CD8-positive, alpha-beta memory T cell (primary cell): Measurements from ENCODE around the gene BAK1. TPM values are rescaled to one million over a fixed set of nuclear protein-coding genes. Genes with fewer than 3 reads are reported as not detected.
"Not testable (repeated sequence)": the region's sequence is repeated elsewhere in the genome, so short reads cannot be mapped to it uniquely, and the experiment has no call there.

Experiments
- CTCF ChIA-PET: fragments of 350-600 bp; sonication (Branson Sonifier 250); formaldehyde crosslinking; loops from one replicate; lab custom pipeline; 2021; ENCODE audit warnings: antibody characterized with exemption; lab: Charles Lee
- POLR2A ChIA-PET: fragments of 350-600 bp; sonication (Branson Sonifier 250); formaldehyde crosslinking; loops from one replicate; lab custom pipeline; 2021; ENCODE audit warnings: antibody characterized with exemption; lab: Charles Lee
- DNase-seq, 5 donors: peaks; one replicate each; pipeline versions ENCODE4 v3.0.0 to v3.0.0-alpha.2; 2020 to 2022; ENCODE audit warnings: mixed read lengths in 1 of 5
- H3K27ac ChIP-seq: one replicate; pipeline ENCODE4 v1.7.0; 2013; ENCODE audit warnings: low read depth, mild to moderate bottlenecking, low read length, moderate library complexity
- H3K27me3 ChIP-seq: 2 replicates; pipeline ENCODE4 v1.7.0; 2013; ENCODE audit warnings: low read length, mild to moderate bottlenecking; ENCODE audit not compliant: insufficient read depth, poor library complexity, severe bottlenecking
- H3K36me3 ChIP-seq: 2 replicates; pipeline ENCODE4 v1.7.0; 2013; ENCODE audit warnings: mild to moderate bottlenecking, low read length, moderate library complexity; ENCODE audit not compliant: insufficient read depth
- H3K4me1 ChIP-seq: 2 replicates; pipeline ENCODE4 v1.7.0; 2013; ENCODE audit warnings: mild to moderate bottlenecking, low read length, moderate library complexity; ENCODE audit not compliant: insufficient read depth
- H3K4me3 ChIP-seq: 2 replicates; pipeline ENCODE4 v1.7.0; 2013; ENCODE audit warnings: mild to moderate bottlenecking, low read length
- H3K9me3 ChIP-seq: 2 replicates; pipeline ENCODE4 v1.7.0; 2013; ENCODE audit warnings: mild to moderate bottlenecking, low read length
- H3K27ac Mint-ChIP-seq, 8 donors: one replicate each; pipeline ENCODE4 v1.8.0; 2020 to 2021; ENCODE audit warnings: mixed read lengths in 8 of 8, mild to moderate bottlenecking in 6 of 8, inconsistent platforms in 3 of 8, moderate library complexity in 3 of 8
- H3K27me3 Mint-ChIP-seq, 2 donors: one replicate each; pipeline ENCODE4 v1.8.0; 2020 to 2021; ENCODE audit warnings: mixed read lengths in 2 of 2, mild to moderate bottlenecking in 1 of 2, moderate library complexity in 1 of 2
- H3K36me3 Mint-ChIP-seq, 3 donors: one replicate each; pipeline ENCODE4 v1.8.0; 2020 to 2021; ENCODE audit warnings: mixed read lengths in 3 of 3, inconsistent platforms in 1 of 3, mild to moderate bottlenecking in 1 of 3
- H3K4me1 Mint-ChIP-seq, 3 donors: one replicate each; pipeline ENCODE4 v1.8.0; 2020 to 2021; ENCODE audit warnings: mixed read lengths in 3 of 3, inconsistent platforms in 1 of 3, mild to moderate bottlenecking in 1 of 3
- H3K4me3 Mint-ChIP-seq, 7 donors: one replicate each; pipeline ENCODE4 v1.8.0; 2020 to 2021; ENCODE audit warnings: mixed read lengths in 7 of 7, mild to moderate bottlenecking in 6 of 7, moderate library complexity in 4 of 7, inconsistent platforms in 2 of 7
- H3K9me3 Mint-ChIP-seq, 5 donors: one replicate each; pipeline ENCODE4 v1.8.0; 2020 to 2022; ENCODE audit warnings: mixed read lengths in 5 of 5, mild to moderate bottlenecking in 3 of 5, moderate library complexity in 2 of 5, inconsistent platforms in 1 of 5
- polyA plus RNA-seq: library from polyadenylated mRNA; unstranded; fragments of 300-500 nt; fragmentation: Illumina TruSeq; gene quantifications from one replicate; pipeline ENCODE4 v1.2.3, GENCODE V29; 2021
- total RNA-seq, 2 experiments: library from RNA; stranded (reverse); gene quantifications; one replicate each; pipeline ENCODE4 v1.2.3, GENCODE V29; 2021

Gene BAK1
- total and polyA plus RNA-seq, 3 experiments from 2014 or later, result 43.4 to 50.1 (median 48.5) TPM

DNA sequence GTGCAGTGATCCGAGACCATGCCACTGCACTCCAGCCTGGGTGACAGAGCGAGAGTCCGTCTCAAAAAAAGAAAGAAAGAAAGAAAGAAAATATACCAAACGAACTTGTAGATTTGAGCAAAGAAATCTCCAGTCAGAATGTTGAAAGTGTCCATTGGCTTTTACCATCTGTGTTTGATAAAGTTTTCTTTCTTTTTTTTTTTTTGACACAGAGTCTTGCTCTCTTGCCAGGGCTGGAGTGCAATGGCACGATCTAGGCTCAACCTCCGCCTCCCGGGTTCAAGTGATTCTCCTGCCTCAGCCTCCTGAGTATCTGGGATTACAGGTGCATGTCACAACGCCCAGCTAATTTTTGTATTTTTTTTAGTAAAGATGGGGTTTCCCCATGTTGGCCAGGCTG is 21.3 kb downstream of the BAK1 start:
- CTCF ChIA-PET, result no interaction called here
- no peak for DNase-seq
- Histone ChIP-seq H3K27me3 (no peaks in the 10 kb centered on the region), H3K36me3 (no peaks in the 10 kb centered on the region), H3K4me1 (no peaks in the 10 kb centered on the region), H3K9me3 (no peaks in the 10 kb centered on the region), H3K4me3 (no peak overlapping the region), H3K27ac (no peak overlapping the region)
- H3K9me3 Mint-ChIP-seq, result no peaks in the 10 kb centered on the region
- no peaks in the 10 kb centered on the region for H3K4me1 Mint-ChIP-seq
- POLR2A ChIA-PET, result no interaction called here
- H3K27ac Mint-ChIP-seq, result no peak overlapping the region
- H3K4me3 Mint-ChIP-seq, result no peak overlapping the region
- H3K36me3 Mint-ChIP-seq, result no peaks in the 10 kb centered on the region
- no peaks in the 10 kb centered on the region for H3K27me3 Mint-ChIP-seq

DNA sequence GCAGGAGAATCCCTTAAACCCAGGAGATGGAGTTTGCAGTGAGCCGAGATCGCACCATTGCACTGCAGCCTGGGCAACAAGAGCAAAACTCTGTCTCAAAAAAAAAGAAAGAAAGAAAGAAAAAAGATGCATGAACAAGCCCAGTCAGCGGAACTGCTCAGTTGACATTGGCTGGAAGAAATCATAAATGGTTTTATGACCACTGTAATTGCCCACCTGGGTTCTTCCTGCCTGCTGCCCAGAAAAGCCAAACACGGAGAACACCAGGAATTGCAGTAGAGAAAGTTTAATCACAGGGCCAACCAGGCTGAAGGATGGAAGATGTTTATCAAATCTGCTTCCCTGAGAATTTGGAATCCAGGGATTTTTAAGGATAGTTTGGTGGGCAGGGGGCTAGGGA is 22.7 kb downstream of the BAK1 start:
- Histone ChIP-seq H3K4me1 (no peaks in the 10 kb centered on the region), H3K9me3 (no peaks in the 10 kb centered on the region), H3K27ac (no peak overlapping the region), H3K4me3 (no peak overlapping the region), H3K36me3 (no peaks in the 10 kb centered on the region), H3K27me3 (no peaks in the 10 kb centered on the region)
- Mint-ChIP-seq H3K36me3 (no peaks in the 10 kb centered on the region), H3K9me3 (no peaks in the 10 kb centered on the region), H3K27me3 (no peaks in the 10 kb centered on the region), H3K27ac (peak overlapping the region in 1 of 8 donors; percentile 17), H3K4me1 (no peaks in the 10 kb centered on the region), H3K4me3 (no peak overlapping the region)
- no peak for DNase-seq
- POLR2A ChIA-PET, result no interaction called here
- CTCF ChIA-PET, result no interaction called here

- H3K27me3 ChIP-seq, H3K27me3 Mint-ChIP-seq, H3K4me3 ChIP-seq, H3K4me1 ChIP-seq, H3K9me3 ChIP-seq, H3K27ac Mint-ChIP-seq, H3K36me3 Mint-ChIP-seq, H3K9me3 Mint-ChIP-seq, H3K36me3 ChIP-seq, DNase-seq, H3K4me3 Mint-ChIP-seq, CTCF ChIA-PET, H3K27ac ChIP-seq: not testable (repeated sequence)
- peaks cover 8 to 13% (median 11%) of the 10 kb centered on the region in 3 donors for H3K4me1 Mint-ChIP-seq
- POLR2A ChIA-PET, result interaction anchor here (0.6 kb wide), 1 partner anchor 104 kb away, joined by 4 read pairs; no protein-coding TSS in a partner anchor
Measured at GRCh38 chr6:33552883-33553282, 27.2 kb downstream of the BAK1 start.

- H3K9me3 Mint-ChIP-seq, result no peaks in the 10 kb centered on the region
- ChIA-PET POLR2A (no interaction called here), CTCF (no interaction called here)
- no peaks in the 10 kb centered on the region for H3K36me3 Mint-ChIP-seq
- H3K36me3 ChIP-seq, result no peaks in the 10 kb centered on the region
- H3K4me3 ChIP-seq, result no peak overlapping the region
- DNase-seq, result no peak
- no peaks in the 10 kb centered on the region for H3K9me3 ChIP-seq
- H3K27me3 Mint-ChIP-seq, result peaks cover 0 to 4% of the 10 kb centered on the region in 2 donors
- no peaks in the 10 kb centered on the region for H3K27me3 ChIP-seq
- H3K4me1 Mint-ChIP-seq, result peaks cover 15 to 20% (median 17%) of the 10 kb centered on the region in 3 donors
- H3K4me1 ChIP-seq, result peaks cover 15% of the 10 kb centered on the region
- no peak overlapping the region for H3K4me3 Mint-ChIP-seq
- H3K27ac Mint-ChIP-seq, result no peak overlapping the region
- H3K27ac ChIP-seq, result no peak overlapping the region
Measured at GRCh38 chr6:33552252-33552651, 27.8 kb downstream of the BAK1 start.

GRCh38 chr6:33551538-33551937 is 28.5 kb downstream of the BAK1 start:
- peaks cover 0 to 4% of the 10 kb centered on the region in 2 donors for H3K27me3 Mint-ChIP-seq
- no peak overlapping the region for H3K4me3 Mint-ChIP-seq
- Histone ChIP-seq H3K4me1 (peaks cover 21% of the 10 kb centered on the region), H3K9me3 (no peaks in the 10 kb centered on the region), H3K27ac (no peak overlapping the region), H3K4me3 (no peak overlapping the region), H3K36me3 (no peaks in the 10 kb centered on the region), H3K27me3 (no peaks in the 10 kb centered on the region)
- DNase-seq, result no peak
- no peaks in the 10 kb centered on the region for H3K9me3 Mint-ChIP-seq
- POLR2A ChIA-PET, result no interaction called here
- no peaks in the 10 kb centered on the region for H3K36me3 Mint-ChIP-seq
- H3K4me1 Mint-ChIP-seq, result peaks cover 15 to 21% (median 18%) of the 10 kb centered on the region in 3 donors
- no peak overlapping the region for H3K27ac Mint-ChIP-seq
- CTCF ChIA-PET, result no interaction called here

GRCh38 chr6:33549896-33550295 is 30.2 kb downstream of the BAK1 start:
- POLR2A ChIA-PET, result no interaction called here
- no peak overlapping the region for H3K27ac ChIP-seq
- peaks cover 15 to 21% (median 18%) of the 10 kb centered on the region in 3 donors for H3K4me1 Mint-ChIP-seq
- no peak overlapping the region for H3K4me3 Mint-ChIP-seq
- no peaks in the 10 kb centered on the region for H3K9me3 ChIP-seq
- peak overlapping the region in 1 of 8 donors; percentile 26 for H3K27ac Mint-ChIP-seq
- H3K4me3 ChIP-seq, result no peak overlapping the region
- no peaks in the 10 kb centered on the region for H3K36me3 ChIP-seq
- peaks cover 0 to 4% of the 10 kb centered on the region in 2 donors for H3K27me3 Mint-ChIP-seq
- DNase-seq, result no peak
- no peaks in the 10 kb centered on the region for H3K36me3 Mint-ChIP-seq
- CTCF ChIA-PET, result no interaction called here
- H3K27me3 ChIP-seq, result no peaks in the 10 kb centered on the region
- peaks cover 21% of the 10 kb centered on the region for H3K4me1 ChIP-seq
- no peaks in the 10 kb centered on the region for H3K9me3 Mint-ChIP-seq

DNA sequence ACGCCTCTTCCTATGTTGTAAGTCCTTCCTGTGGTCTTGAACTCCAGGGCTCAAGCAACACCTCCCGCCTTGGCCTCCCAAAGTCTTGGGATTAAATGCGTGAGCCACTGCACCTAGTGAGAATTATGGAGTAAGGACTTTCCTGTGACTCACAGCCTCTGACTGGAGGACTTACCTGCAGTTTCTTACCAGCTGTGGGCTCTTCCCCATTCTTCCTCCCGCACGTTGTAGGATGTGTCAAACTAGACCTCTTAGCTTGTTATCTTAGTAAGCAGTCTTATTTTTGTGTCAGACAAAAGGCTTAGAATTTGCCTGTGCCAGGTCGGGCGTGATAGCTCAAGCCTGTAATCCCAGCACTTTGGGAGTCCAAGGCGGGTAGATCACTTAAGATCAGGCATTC is 30.9 kb downstream of the BAK1 start:
- H3K4me1 ChIP-seq, result peaks cover 21% of the 10 kb centered on the region
- no peaks in the 10 kb centered on the region for H3K27me3 ChIP-seq
- peaks cover 0 to 4% of the 10 kb centered on the region in 2 donors for H3K27me3 Mint-ChIP-seq
- H3K36me3 ChIP-seq, result no peaks in the 10 kb centered on the region
- CTCF ChIA-PET, result no interaction called here
- H3K4me3 Mint-ChIP-seq, result no peak overlapping the region
- POLR2A ChIA-PET, result no interaction called here
- no peak overlapping the region for H3K27ac ChIP-seq
- peaks cover 15 to 21% (median 18%) of the 10 kb centered on the region in 3 donors for H3K4me1 Mint-ChIP-seq
- no peaks in the 10 kb centered on the region for H3K9me3 Mint-ChIP-seq
- H3K9me3 ChIP-seq, result no peaks in the 10 kb centered on the region
- DNase-seq, result no peak
- peak overlapping the region in 6 of 8 donors; percentile 6 to 77 (median 26) for H3K27ac Mint-ChIP-seq
- H3K36me3 Mint-ChIP-seq, result no peaks in the 10 kb centered on the region
- no peak overlapping the region for H3K4me3 ChIP-seq

DNA sequence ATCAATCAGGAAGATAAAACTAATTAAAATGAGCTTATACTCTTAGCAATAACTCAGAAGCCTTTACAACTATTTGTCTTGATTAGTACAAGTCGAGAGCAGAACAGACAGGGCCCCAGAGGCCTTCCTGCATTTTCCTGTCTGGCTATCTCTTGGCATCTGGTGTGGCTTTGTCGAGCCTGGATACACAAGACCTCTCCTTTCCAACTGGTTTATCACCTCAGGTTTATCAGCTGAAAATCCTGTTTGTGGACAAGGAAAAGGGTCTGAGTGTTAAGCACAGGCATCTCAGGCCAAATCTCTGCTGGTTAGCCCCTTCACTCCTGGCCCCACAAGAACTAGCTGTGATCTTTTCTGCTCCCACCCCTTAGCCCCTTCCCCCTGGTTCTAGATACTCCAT is 32.6 kb downstream of the BAK1 start:
- peaks cover 0 to 4% of the 10 kb centered on the region in 2 donors for H3K27me3 Mint-ChIP-seq
- peak overlapping the region in 6 of 8 donors; percentile 14 to 90 (median 72) for H3K27ac Mint-ChIP-seq
- H3K4me3 Mint-ChIP-seq, result peak overlapping the region in 4 of 7 donors; percentile 22 to 74 (median 30)

More for the DNA sequence above, 32.6 kb downstream of the BAK1 start:
- H3K9me3 Mint-ChIP-seq, result no peaks in the 10 kb centered on the region
- no peaks in the 10 kb centered on the region for H3K36me3 Mint-ChIP-seq
- Histone ChIP-seq H3K9me3 (no peaks in the 10 kb centered on the region), H3K36me3 (no peaks in the 10 kb centered on the region), H3K27ac (no peak overlapping the region), H3K27me3 (no peaks in the 10 kb centered on the region), H3K4me1 (peaks cover 21% of the 10 kb centered on the region), H3K4me3 (no peak overlapping the region)
- POLR2A ChIA-PET, result interaction anchor here (0.7 kb wide), 1 partner anchor 41 kb away, joined by 4 read pairs; no protein-coding TSS in a partner anchor
- no peak for DNase-seq
- peaks cover 15 to 21% (median 18%) of the 10 kb centered on the region in 3 donors for H3K4me1 Mint-ChIP-seq
- CTCF ChIA-PET, result interaction anchor here (1.1 to 1.2 kb wide), 3 partner anchors 15 to 146 kb away, joined by 3 to 4 read pairs (median 3); partner anchors contain the start of gene ITPR3
